ENCODE results near the gene RDH5.

- TF ChIP-seq EZH2 (IDR thresholded peaks at IDR 0.05; ENCODE audit: insufficient read depth, poor library complexity, severe bottlenecking): no peak
- TF ChIP-seq EZH2phosphoT487 (IDR thresholded peaks at IDR 0.05; ENCODE audit: insufficient read depth, low read depth): no peak
Measured at GRCh38 chr12:55724940-55725309, 4.7 kb downstream of the RDH5 start.
